SK-N-SH treated with all-trans-retinoic acid at 6 μM for 48 hours (cell line): Measurements from ENCODE around the gene RABGAP1.

Source experiments
- ATAC-seq: fragments of 200-7000 bp; cut with Tn5 transposase; 3 replicates; pipeline ENCODE4 v1.9.1; 2020; ENCODE audit warnings: mild to moderate bottlenecking, moderate library complexity
- ARNTL ChIP-seq: fragments of 450-650 bp; formaldehyde crosslinking; IDR thresholded peaks from 2 replicates; pipeline ENCODE4 v1.5.0; 2020; ENCODE audit warnings: low read depth, mild to moderate bottlenecking, moderate library complexity, borderline replicate concordance
- BACH2 ChIP-seq: fragments of 250-450 bp; sonication (Bioruptor Pico); IDR thresholded peaks from 2 replicates; pipeline ENCODE4 v1.9.0; 2021; ENCODE audit warnings: mild to moderate bottlenecking, borderline replicate concordance
- CREB5 ChIP-seq: fragments of 250-450 bp; sonication (Bioruptor Pico); IDR thresholded peaks from 2 replicates; pipeline ENCODE4 v1.5.1; 2020; ENCODE audit warnings: low read depth, mild to moderate bottlenecking, moderate library complexity
- CSDC2 ChIP-seq: fragments of 250-450 bp; sonication (Bioruptor Pico); IDR thresholded peaks from 2 replicates; pipeline ENCODE4 v1.5.0; 2020; ENCODE audit warnings: mild to moderate bottlenecking, moderate library complexity
- CSRNP3 ChIP-seq: fragments of 250-450 bp; sonication (Bioruptor Pico); IDR thresholded peaks from 2 replicates; pipeline ENCODE4 v1.5.1; 2021; ENCODE audit warnings: mild to moderate bottlenecking, moderate library complexity
- ESRRG ChIP-seq: fragments of 250-450 bp; sonication (Bioruptor Pico); IDR thresholded peaks from 2 replicates; pipeline ENCODE4 v1.6.1; 2021; ENCODE audit warnings: mild to moderate bottlenecking
- GLIS3 ChIP-seq: fragments of 250-450 bp; sonication (Bioruptor Pico); IDR thresholded peaks from 2 replicates; pipeline ENCODE4 v1.5.0; 2020; ENCODE audit warnings: mild to moderate bottlenecking, moderate library complexity
- ISL1 ChIP-seq: fragments of 250-450 bp; sonication (Bioruptor Pico); IDR thresholded peaks from 2 replicates; pipeline ENCODE4 v2.1.2; 2022; ENCODE audit warnings: mild to moderate bottlenecking, moderate library complexity
- OSR1 ChIP-seq: fragments of 250-450 bp; sonication (Bioruptor Pico); IDR thresholded peaks from 2 replicates; pipeline ENCODE4 v1.8.0; 2022; ENCODE audit warnings: moderate library complexity, mild to moderate bottlenecking, inconsistent platforms
- POU6F1 ChIP-seq: fragments of 250-450 bp; sonication (Bioruptor Pico); IDR thresholded peaks from 2 replicates; pipeline ENCODE4 v1.8.0; 2021; ENCODE audit warnings: low read depth, mild to moderate bottlenecking, moderate library complexity, borderline replicate concordance
- PPARA ChIP-seq: fragments of 250-450 bp; sonication (Bioruptor Pico); IDR thresholded peaks from 2 replicates; pipeline ENCODE4 v1.5.0; 2020; ENCODE audit warnings: mild to moderate bottlenecking, borderline replicate concordance
- RARB ChIP-seq: fragments of 250-450 bp; sonication (Bioruptor Pico); IDR thresholded peaks from 2 replicates; pipeline ENCODE4 v1.8.0; 2021; ENCODE audit warnings: mild to moderate bottlenecking, moderate library complexity
- SNAI2 ChIP-seq: fragments of 250-450 bp; sonication (Bioruptor Pico); IDR thresholded peaks from 2 replicates; pipeline ENCODE4 v1.5.0; 2020; ENCODE audit warnings: mild to moderate bottlenecking, moderate library complexity
- TOX ChIP-seq: fragments of 250-450 bp; sonication (Bioruptor Pico); IDR thresholded peaks from 2 replicates; pipeline ENCODE4 v1.8.0; 2021; ENCODE audit warnings: mild to moderate bottlenecking, moderate library complexity, borderline replicate concordance
- TSHZ2 ChIP-seq: fragments of 250-450 bp; sonication (Bioruptor Pico); IDR thresholded peaks from 2 replicates; pipeline ENCODE4 v1.5.0; 2020; ENCODE audit warnings: mild to moderate bottlenecking, moderate library complexity
- ZC3H10 ChIP-seq: fragments of 250-450 bp; sonication (Bioruptor Pico); IDR thresholded peaks from 2 replicates; pipeline ENCODE4 v1.5.1; 2021; ENCODE audit warnings: mild to moderate bottlenecking, moderate library complexity
- ZFP3 ChIP-seq: fragments of 250-450 bp; sonication (Bioruptor Pico); IDR thresholded peaks from 2 replicates; pipeline ENCODE4 v1.5.0; 2020; ENCODE audit warnings: mild to moderate bottlenecking, moderate library complexity
- ZFP30 ChIP-seq: fragments of 450-650 bp; formaldehyde crosslinking; IDR thresholded peaks from 2 replicates; pipeline ENCODE4 v1.5.0; 2022; ENCODE audit warnings: mild to moderate bottlenecking, moderate library complexity
- ZNF70 ChIP-seq: fragments of 450-650 bp; formaldehyde crosslinking; IDR thresholded peaks from 2 replicates; pipeline ENCODE4 v1.5.0; 2020; ENCODE audit warnings: mild to moderate bottlenecking, moderate library complexity
- ZNF8 ChIP-seq: fragments of 450-650 bp; formaldehyde crosslinking; IDR thresholded peaks from 2 replicates; pipeline ENCODE4 v1.5.0; 2020; ENCODE audit warnings: mild to moderate bottlenecking, moderate library complexity

Gene RABGAP1

GRCh38 chr9:123085916-123086315 lies 145.1 kb downstream of the RABGAP1 start:
- ATAC-seq = no peak
- TF ChIP-seq OSR1 (CRISPR knock-in tag) (no peak), PPARA (CRISPR knock-in tag) (no peak), ARNTL (CRISPR knock-in tag) (no peak), RARB (CRISPR knock-in tag) (no peak), ZFP30 (CRISPR knock-in tag) (no peak), CREB5 (no peak), CSDC2 (CRISPR knock-in tag) (no peak), ZNF70 (CRISPR knock-in tag) (no peak), GLIS3 (no peak), TOX (CRISPR knock-in tag) (no peak), SNAI2 (CRISPR knock-in tag) (no peak), BACH2 (no peak), ISL1 (CRISPR knock-in tag) (no peak), ESRRG (no peak), TSHZ2 (CRISPR knock-in tag) (no peak), ZFP3 (CRISPR knock-in tag) (no peak), ZNF8 (CRISPR knock-in tag) (no peak), CSRNP3 (CRISPR knock-in tag) (no peak)

GRCh38 chr9:123087359-123087888 lies 146.6 kb downstream of the RABGAP1 start:
- no peak for ATAC-seq
- TF ChIP-seq ESRRG (no peak), PPARA (CRISPR knock-in tag) (no peak), POU6F1 (no peak), TSHZ2 (CRISPR knock-in tag) (no peak), CSDC2 (CRISPR knock-in tag) (no peak), OSR1 (CRISPR knock-in tag) (no peak), ZFP3 (CRISPR knock-in tag) (no peak), ARNTL (CRISPR knock-in tag) (no peak), ZC3H10 (no peak), GLIS3 (no peak)

GRCh38 chr9:123089040-123089439 lies 148.2 kb downstream of the RABGAP1 start:
- ATAC-seq = no peak
- TF ChIP-seq POU6F1 (no peak), CSRNP3 (CRISPR knock-in tag) (no peak)
